Measurements from ENCODE around the gene DLGAP1.

Gene DLGAP1

GRCh38 chr18:3935305-3935704 is 519.8 kb downstream of the DLGAP1 start:
- DNase-seq (ENCODE audit: low read depth) = no peak

- DNase-seq (ENCODE audit: low read depth) = no peak
These were observed 522.8 kb downstream of the DLGAP1 start for GRCh38 chr18:3932276-3932675.

- no peak for DNase-seq (ENCODE audit: low read depth)
These were observed 523.5 kb downstream of the DLGAP1 start for GRCh38 chr18:3931542-3932112.

GRCh38 chr18:3931013-3931315 is 524.1 kb downstream of the DLGAP1 start:
- DNase-seq (ENCODE audit: low read depth) = no peak

- DNase-seq (ENCODE audit: low read depth) = no peak
These were observed 524.7 kb downstream of the DLGAP1 start for GRCh38 chr18:3930126-3931012.

GRCh38 chr18:3924455-3924854 is 530.7 kb downstream of the DLGAP1 start:
- no peak for DNase-seq (ENCODE audit: low read depth)

GRCh38 chr18:3923750-3924149 is 531.4 kb downstream of the DLGAP1 start:
- no peak for DNase-seq (ENCODE audit: low read depth)

GRCh38 chr18:3921826-3922225 is 533.3 kb downstream of the DLGAP1 start:
- DNase-seq (ENCODE audit: low read depth) = no peak

GRCh38 chr18:3920832-3921231 is 534.3 kb downstream of the DLGAP1 start:
- DNase-seq (ENCODE audit: low read depth) = no peak

GRCh38 chr18:3919396-3920061 is 535.6 kb downstream of the DLGAP1 start:
- DNase-seq (ENCODE audit: low read depth) = no peak

GRCh38 chr18:3916082-3916481 is 539.0 kb downstream of the DLGAP1 start:
- DNase-seq (ENCODE audit: low read depth) = no peak

- no peak for DNase-seq (ENCODE audit: low read depth)
These were observed 540.1 kb downstream of the DLGAP1 start for GRCh38 chr18:3914833-3915610.

- no peak for DNase-seq (ENCODE audit: low read depth)
These were observed 541.0 kb downstream of the DLGAP1 start for GRCh38 chr18:3914109-3914508.

GRCh38 chr18:3912705-3913104 is 542.4 kb downstream of the DLGAP1 start:
- DNase-seq (ENCODE audit: low read depth) = no peak

- DNase-seq (ENCODE audit: low read depth) = no peak
These were observed 543.7 kb downstream of the DLGAP1 start for GRCh38 chr18:3911413-3911812.

GRCh38 chr18:3910512-3910911 is 544.6 kb downstream of the DLGAP1 start:
- no peak for DNase-seq (ENCODE audit: low read depth)

- no peak for DNase-seq (ENCODE audit: low read depth)
These were observed 547.2 kb downstream of the DLGAP1 start for GRCh38 chr18:3907955-3908354.

GRCh38 chr18:3906116-3906750 is 548.9 kb downstream of the DLGAP1 start:
- DNase-seq (ENCODE audit: low read depth) = no peak

GRCh38 chr18:3903337-3903736 is 551.8 kb downstream of the DLGAP1 start:
- DNase-seq (ENCODE audit: low read depth) = no peak

- DNase-seq (ENCODE audit: low read depth) = no peak
These were observed 552.4 kb downstream of the DLGAP1 start for GRCh38 chr18:3902676-3903075.

GRCh38 chr18:3901811-3902210 is 553.3 kb downstream of the DLGAP1 start:
- DNase-seq (ENCODE audit: low read depth) = no peak

GRCh38 chr18:3901042-3901441 is 554.1 kb downstream of the DLGAP1 start:
- DNase-seq (ENCODE audit: low read depth) = no peak

All from T follicular helper cell (primary cell).